Measurements from ENCODE around the gene H2AZ2.

H2AZ2 gene

DNA sequence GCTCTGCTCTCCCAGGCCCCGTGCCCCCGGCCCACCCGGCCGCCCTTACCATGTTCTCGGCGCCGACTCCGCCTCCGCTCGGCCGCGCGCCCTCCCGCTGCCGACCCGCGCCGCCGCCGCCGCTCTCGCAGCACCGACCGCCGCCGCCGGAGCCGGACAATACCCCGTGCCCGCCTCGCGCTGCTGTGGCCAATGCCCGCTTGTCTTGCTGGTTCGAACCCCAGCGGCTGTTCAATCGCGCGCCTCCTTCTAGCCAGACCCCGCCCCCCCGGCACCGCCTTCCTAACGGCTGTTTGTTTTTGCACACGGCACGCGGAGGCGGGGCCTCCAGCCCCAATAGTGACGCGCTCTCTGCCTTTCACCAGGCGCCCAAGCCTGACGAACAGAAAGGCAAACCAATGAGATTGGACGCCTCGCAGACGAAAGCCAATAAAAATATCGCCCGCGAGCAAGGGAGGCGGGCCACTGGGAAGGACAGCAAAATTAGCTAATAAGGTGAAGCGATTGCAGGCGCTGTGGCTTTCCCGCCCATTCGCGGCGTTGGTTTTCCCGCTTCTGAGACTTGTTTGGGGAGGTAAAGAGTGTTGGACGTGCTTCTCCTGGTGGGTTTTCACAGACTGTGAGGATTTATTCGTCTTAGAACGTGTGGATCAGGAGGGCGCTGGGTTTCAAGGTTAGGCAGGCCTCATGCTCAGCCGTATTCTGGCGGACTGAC lies at the start of gene H2AZ2:
Gene H2AZ2, minus strand, starts transcription at position 168 of the 715 bp plus-strand sequence. Its CDS starts 116 bp downstream, at position 52.
- TF ChIP-seq, protein P1, sequence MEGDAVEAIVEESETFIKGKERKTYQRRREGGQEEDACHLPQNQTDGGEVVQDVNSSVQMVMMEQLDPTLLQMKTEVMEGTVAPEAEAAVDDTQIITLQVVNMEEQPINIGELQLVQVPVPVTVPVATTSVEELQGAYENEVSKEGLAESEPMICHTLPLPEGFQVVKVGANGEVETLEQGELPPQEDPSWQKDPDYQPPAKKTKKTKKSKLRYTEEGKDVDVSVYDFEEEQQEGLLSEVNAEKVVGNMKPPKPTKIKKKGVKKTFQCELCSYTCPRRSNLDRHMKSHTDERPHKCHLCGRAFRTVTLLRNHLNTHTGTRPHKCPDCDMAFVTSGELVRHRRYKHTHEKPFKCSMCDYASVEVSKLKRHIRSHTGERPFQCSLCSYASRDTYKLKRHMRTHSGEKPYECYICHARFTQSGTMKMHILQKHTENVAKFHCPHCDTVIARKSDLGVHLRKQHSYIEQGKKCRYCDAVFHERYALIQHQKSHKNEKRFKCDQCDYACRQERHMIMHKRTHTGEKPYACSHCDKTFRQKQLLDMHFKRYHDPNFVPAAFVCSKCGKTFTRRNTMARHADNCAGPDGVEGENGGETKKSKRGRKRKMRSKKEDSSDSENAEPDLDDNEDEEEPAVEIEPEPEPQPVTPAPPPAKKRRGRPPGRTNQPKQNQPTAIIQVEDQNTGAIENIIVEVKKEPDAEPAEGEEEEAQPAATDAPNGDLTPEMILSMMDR (IDR thresholded peaks at IDR 0.05; ENCODE audit: low read depth, low read length) = no peak
- peak; percentile 100 for DNase-seq (ENCODE audit: extremely low read depth, low read depth)

DNA sequence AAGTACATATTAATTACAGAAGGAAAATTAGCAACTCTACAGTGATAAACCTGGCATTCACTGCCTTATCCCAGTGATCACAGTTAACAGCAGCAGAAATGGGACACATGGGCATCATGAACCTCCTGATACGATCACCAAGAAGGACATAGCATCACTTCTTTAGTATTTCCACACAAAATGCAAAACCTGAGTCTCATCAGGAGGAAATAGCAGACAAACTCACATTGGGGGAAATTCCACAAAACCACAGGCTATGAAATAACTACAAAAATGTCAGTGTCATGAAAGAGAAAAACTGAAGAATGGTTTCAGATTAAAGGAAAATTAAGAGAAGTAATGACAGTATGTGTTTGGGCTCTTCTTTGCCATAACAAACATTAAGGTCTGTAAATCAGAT lies 49.4 kb upstream of the H2AZ2 start:
- TF ChIP-seq, protein P1 (IDR thresholded peaks at IDR 0.05; ENCODE audit: low read depth, low read length) = no peak
- no peak for DNase-seq (ENCODE audit: extremely low read depth, low read depth)

DNA sequence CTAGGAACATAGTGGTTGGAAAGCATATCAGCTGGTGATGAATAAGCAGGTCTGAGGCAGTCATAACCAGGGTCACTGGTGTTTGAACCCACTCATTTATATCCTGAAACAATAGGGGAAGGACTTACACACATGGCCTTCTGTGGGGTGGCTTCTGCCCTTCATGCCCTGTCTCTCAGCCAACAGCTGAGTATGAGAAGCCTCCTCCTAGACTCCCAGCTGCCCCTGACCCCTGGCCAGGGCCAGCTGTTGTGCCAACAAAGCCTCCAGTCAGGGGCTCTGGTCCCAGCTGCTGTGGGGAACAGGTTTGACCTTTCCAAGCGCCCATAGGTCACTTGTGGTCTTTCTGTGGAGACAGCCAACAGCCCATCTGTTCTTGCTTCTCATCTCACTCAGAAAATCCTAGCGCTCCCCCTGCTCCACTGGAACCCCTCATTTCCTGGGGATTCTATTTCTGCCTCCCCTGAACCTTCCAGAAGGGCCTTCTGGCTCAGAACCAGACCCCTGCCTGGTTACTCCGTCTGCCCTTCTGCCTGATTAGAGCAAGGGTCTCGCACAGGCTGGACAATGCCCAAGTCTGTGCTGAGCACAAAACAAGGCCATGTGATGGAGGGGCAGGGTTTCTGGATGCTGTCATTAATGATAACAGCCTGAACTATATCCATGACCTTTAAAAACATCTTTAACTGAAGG lies 47.1 kb upstream of the H2AZ2 start:
- DNase-seq (ENCODE audit: extremely low read depth, low read depth) = no peak
- TF ChIP-seq, protein P1 (IDR thresholded peaks at IDR 0.05; ENCODE audit: low read depth, low read length) = no peak

DNA sequence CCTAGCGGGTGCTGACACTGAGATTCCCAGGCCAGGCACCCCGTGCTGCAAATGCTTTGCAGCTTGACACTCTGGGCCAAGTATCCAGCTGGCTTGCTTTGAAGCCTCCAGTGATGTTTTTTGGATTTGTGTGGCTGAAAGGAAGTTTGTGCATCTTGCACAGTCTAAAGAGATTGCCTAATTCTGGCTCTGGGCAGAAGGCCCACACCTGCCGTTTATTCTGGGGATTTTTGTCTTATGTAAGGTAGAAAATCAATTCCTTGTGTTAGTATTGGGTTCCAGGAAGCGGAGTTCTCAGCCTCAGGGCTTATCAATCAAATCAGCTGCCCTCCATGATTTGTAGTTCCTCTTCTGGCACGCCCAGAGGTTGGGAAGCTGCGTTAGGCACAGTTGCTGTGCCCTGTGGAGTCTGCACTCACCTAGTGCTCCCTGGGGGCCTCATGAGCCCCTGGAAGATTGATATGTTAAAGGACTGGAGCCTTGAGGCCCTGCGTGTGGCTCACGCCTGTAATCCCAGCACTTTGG lies 45.9 kb upstream of the H2AZ2 start:
- TF ChIP-seq, protein P1 (IDR thresholded peaks at IDR 0.05; ENCODE audit: low read depth, low read length) = no peak

DNA sequence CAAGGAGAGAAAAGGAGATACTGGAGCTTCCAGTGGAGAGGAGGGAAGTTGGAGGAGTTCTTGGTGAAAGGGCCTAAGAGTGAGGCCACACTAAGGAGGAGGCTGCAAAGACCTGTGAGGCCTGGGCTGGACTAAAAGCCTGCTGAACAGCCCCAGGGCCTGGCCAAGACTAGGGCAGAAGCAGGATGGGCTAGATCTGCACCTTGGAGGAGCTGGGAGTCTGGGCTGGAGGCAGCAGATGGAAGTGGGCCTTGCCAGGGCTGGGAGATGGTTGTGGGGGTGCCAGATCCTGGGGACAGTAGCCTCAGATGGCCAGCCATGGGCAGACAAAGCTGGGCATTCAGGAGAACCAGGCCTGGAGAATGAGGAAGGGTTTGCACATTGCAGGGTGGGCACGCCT lies 43.9 kb upstream of the H2AZ2 start:
- no peak for DNase-seq (ENCODE audit: extremely low read depth, low read depth)
- TF ChIP-seq, protein P1 (IDR thresholded peaks at IDR 0.05; ENCODE audit: low read depth, low read length) = no peak

More for the DNA sequence above, 45.9 kb upstream of the H2AZ2 start:
- DNase-seq (ENCODE audit: extremely low read depth, low read depth) = no peak

DNA sequence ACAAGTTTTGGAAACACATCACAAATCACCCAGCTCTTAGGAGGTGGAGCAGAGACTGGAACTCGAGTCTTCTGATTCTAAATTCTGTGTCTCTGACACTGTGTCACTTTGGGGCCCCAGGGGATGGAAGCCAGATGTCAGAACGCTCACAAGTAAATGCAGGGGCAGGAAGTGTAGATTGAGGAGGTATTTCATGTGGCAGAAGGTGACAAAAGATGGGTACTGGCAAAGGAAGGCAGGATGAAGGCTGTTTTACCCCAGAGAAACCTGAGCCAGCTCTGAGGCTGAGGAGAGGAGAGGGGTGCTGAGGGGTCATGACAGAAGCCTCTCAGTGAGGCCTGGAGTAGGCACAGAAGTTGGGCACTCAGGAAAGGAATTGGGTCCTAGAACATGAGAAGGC lies 43.5 kb upstream of the H2AZ2 start:
- no peak for DNase-seq (ENCODE audit: extremely low read depth, low read depth)
- TF ChIP-seq, protein P1 (IDR thresholded peaks at IDR 0.05; ENCODE audit: low read depth, low read length) = no peak
